Coronary artery (tissue), 2 donors: ENCODE measurements around the gene MYO6.

Experiments
- DNase-seq: peaks from one replicate; pipeline ENCODE4 v3.0.0-alpha.2; 2017; ENCODE audit warnings: low spot score
- H3K27ac ChIP-seq, 2 donors: fragments of 200-600 bp; sonication (generic); one replicate each; pipeline ENCODE4 v1.5.1; 2016 to 2019
- H3K4me3 ChIP-seq: fragments of 200-600 bp; sonication (generic); 2 replicates; pipeline ENCODE4 v1.5.1; 2016; ENCODE audit warnings: mild to moderate bottlenecking, moderate library complexity
- TF ChIP-seq, protein P1 (sequence below): fragments of 200-600 bp; sonication (generic); IDR thresholded peaks from one replicate; pipeline ENCODE4 v1.5.1; 2019; ENCODE audit warnings: antibody characterized with exemption

MYO6 gene

DNA sequence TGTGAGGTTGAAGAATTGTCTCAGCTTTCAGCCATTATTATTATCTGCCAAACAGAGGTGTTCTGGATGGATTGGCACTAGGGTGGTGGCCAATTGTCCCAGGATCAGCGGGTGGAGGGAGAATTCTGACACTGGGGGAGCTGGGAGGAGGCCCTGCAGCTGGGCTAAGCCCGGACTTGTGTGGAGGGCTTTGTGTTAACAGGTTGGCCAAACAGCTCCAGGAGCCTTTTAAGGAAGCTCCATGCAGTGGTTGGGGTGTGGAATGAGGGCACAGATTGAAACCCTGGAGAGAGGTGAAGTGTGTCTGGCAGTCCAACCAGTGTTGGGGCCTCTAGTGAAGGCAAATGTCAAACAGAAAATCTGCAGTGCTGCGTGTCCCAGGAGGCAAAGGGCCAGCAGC is 187.6 kb downstream of the MYO6 start:
- no peak for DNase-seq
- Histone ChIP-seq H3K27ac (no peak overlapping the region), H3K4me3 (no peak overlapping the region)
- TF ChIP-seq, protein P1, sequence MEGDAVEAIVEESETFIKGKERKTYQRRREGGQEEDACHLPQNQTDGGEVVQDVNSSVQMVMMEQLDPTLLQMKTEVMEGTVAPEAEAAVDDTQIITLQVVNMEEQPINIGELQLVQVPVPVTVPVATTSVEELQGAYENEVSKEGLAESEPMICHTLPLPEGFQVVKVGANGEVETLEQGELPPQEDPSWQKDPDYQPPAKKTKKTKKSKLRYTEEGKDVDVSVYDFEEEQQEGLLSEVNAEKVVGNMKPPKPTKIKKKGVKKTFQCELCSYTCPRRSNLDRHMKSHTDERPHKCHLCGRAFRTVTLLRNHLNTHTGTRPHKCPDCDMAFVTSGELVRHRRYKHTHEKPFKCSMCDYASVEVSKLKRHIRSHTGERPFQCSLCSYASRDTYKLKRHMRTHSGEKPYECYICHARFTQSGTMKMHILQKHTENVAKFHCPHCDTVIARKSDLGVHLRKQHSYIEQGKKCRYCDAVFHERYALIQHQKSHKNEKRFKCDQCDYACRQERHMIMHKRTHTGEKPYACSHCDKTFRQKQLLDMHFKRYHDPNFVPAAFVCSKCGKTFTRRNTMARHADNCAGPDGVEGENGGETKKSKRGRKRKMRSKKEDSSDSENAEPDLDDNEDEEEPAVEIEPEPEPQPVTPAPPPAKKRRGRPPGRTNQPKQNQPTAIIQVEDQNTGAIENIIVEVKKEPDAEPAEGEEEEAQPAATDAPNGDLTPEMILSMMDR: no peak

DNA sequence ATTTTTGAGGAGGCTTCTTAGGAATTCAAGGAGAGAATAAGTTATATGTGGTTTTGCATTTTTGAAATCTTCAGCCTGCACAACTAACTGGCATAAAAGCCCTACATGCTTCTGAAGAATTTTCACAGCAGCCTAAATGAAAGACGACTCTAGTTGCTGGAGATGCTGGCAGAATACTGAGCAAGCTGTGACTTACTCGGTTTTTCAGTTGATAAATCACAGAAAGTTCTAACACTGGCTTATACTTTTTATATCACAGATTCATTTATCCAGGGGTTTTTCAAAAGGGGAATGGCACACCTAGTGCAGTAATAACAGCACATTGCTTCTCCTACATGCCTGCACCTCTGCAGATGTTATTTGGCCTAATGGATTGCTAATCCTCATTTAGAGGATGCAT is 188.8 kb downstream of the MYO6 start:
- TF ChIP-seq, protein P1: no peak
- Histone ChIP-seq H3K27ac (no peak overlapping the region), H3K4me3 (no peak overlapping the region)
- DNase-seq: no peak

DNA sequence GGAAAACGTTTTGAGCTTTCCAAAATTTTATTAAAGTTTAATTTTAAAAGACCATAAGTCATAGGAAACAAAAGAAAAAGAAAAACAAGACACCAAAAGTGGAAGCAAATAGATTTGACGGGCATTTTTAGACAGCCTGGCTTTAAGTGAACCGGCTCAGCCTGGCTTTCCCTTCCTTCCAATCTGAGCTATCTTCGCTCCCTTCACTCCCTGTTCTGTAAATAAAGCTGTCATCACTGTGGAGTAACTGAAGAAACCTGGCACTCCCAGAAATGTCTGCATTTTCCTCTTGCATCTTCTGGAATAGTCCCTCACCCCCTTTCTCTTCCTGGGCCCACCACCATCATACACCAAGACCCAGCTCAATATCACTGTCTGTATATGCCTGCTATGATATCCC is 191.5 kb downstream of the MYO6 start:
- Histone ChIP-seq H3K4me3 (no peak overlapping the region), H3K27ac (no peak overlapping the region)
- TF ChIP-seq, protein P1: no peak
- DNase-seq: no peak

DNA sequence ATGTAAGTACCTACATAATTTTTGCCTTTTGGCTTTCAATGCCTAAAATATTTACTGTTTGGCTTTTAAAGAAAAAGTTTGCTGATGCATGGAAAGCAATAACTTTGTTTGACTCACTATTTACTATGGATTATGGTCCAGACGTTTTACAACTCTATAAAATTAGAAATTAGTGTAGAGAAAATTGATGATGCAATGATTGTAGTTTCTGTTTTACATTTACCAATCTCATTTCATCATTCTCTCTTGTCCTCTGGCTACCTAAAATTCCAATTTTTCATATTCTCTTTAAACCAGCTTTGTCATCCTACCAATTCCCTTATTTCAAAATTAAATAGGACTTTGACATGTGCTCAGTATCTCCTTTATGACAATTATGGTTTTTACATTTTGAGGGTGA is 192.5 kb downstream of the MYO6 start:
- DNase-seq: no peak
- no peak overlapping the region for H3K27ac ChIP-seq
- TF ChIP-seq, protein P1: no peak
- no peak overlapping the region for H3K4me3 ChIP-seq

DNA sequence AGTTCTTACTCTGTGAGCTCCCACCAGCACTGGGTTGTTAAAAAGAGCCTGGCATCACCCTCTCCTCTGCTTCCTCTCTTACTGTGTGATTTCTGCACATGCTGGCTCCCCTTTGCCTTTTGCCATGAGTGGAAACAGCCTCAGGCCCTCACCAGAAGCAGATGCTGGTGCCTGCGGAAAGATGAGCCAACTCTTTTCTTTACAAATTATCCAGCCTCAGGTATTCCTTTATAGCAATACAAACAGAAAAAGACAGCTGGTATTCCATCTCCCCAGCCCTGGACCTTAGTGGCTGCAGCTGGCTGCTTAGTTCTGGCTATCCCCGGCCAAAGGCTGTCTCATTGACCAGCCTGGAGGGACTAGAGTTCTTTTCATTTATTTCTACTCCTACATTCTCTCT is 194.3 kb downstream of the MYO6 start:
- no peak overlapping the region for H3K27ac ChIP-seq
- TF ChIP-seq, protein P1: no peak
- no peak overlapping the region for H3K4me3 ChIP-seq
- no peak for DNase-seq

DNA sequence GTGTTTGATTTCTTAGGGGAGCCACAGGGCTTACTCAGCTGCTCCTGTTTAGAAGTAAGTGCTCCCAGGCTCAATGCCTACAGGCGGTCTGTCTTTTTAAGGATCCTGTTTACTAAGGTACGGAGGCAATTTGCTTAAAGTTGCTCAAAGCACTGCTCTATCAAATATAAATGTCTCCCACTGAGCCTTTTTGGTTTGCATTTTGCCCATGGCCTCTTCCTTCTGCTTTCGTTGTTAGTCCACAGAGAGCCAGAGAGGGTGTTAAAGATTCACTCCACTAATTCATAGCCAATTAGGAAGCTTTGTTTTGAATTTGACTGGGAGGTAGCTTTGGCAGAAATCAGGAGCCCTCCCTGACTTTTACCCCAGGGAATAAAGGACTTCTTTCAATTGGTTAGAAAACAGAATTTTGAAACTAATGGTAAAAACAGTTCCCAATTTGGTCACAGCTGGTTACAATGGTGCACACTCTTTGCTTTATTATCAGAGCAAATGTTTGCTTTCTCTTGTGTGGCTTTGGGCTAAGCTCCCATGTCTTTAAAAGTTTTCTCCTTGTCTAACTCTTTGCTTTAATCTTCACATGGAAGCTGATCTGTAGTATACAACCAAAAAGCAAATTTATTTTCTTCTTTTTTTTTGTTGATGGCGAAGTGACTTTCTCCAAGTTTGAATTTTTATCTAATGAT is 197.2 kb downstream of the MYO6 start:
- no peak overlapping the region for H3K27ac ChIP-seq
- no peak for DNase-seq
- TF ChIP-seq, protein P1: no peak
- H3K4me3 ChIP-seq: no peak overlapping the region

DNA sequence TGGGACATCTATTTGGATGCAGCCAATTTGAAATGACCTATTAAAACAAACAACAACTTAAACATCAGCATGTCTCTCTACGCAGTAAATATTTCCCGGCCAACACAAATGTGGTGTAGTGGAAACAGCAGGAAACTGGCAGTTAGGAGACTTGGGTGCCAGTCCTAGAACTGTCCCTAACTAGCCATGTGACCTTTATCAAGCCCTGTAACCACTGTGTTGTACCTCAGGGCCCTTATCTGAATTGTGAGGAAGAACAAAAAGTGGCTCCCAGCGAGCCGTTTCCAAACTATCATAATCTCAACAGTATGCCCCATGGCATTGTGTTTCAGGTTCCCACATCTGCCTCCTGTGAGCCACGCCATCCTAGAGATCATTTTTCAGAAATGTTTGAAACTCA is 198.9 kb downstream of the MYO6 start:
- H3K27ac ChIP-seq: no peak overlapping the region
- TF ChIP-seq, protein P1: no peak
- H3K4me3 ChIP-seq: no peak overlapping the region
- DNase-seq: no peak
